ENCODE results near the gene MRPL33.

GRCh38 chr2:27724905-27725701 is 46.4 kb upstream of the MRPL33 start:
- TF ChIP-seq CTCF (conservative IDR thresholded peaks at IDR 0.05; ENCODE audit: low read depth in 2 of 2) (no peak), EZH2 (IDR thresholded peaks at IDR 0.05; ENCODE audit: low read depth, unreplicated experiment) (no peak), REST (IDR thresholded peaks at IDR 0.05; ENCODE audit: unreplicated experiment) (no peak), CREB1 (CRISPR knock-in tag; IDR thresholded peaks at IDR 0.05; ENCODE audit: low read depth) (no peak), ZNF331 (CRISPR knock-in tag; IDR thresholded peaks at IDR 0.05; ENCODE audit: low read depth) (no peak), POLR2AphosphoS5 (IDR thresholded peaks at IDR 0.05; ENCODE audit: low read depth) (no peak), EZH2phosphoT487 (IDR thresholded peaks at IDR 0.05; ENCODE audit: unreplicated experiment) (no peak), ETS1 (IDR thresholded peaks at IDR 0.05) (no peak), JUNB (IDR thresholded peaks at IDR 0.05; ENCODE audit: unreplicated experiment) (no peak), NANOG (IDR thresholded peaks at IDR 0.05; ENCODE audit: borderline replicate concordance) (no peak), ZNF114 (CRISPR knock-in tag; IDR thresholded peaks at IDR 0.05) (no peak)
